Stimulated activated CD4-positive, alpha-beta T cell treated with anti-CD3 and anti-CD28 coated beads, Interleukin-4, amount 100 ng/mL, for 48 hours (primary cell): ENCODE results near the gene AGPAT4.

Experiments used
- DNase-seq, 2 donors: peaks; one replicate each; pipeline ENCODE4 v3.0.0-alpha.2; 2020; ENCODE audit warnings: low read depth in 2 of 2

The AGPAT4 gene

GRCh38 chr6:161110028-161110779, 163.7 kb downstream of the AGPAT4 start:
- no peak for DNase-seq

GRCh38 chr6:161109366-161109765, 164.5 kb downstream of the AGPAT4 start:
- DNase-seq: no peak

- no peak for DNase-seq
Measured at GRCh38 chr6:161108916-161109315, 164.9 kb downstream of the AGPAT4 start.

DNA sequence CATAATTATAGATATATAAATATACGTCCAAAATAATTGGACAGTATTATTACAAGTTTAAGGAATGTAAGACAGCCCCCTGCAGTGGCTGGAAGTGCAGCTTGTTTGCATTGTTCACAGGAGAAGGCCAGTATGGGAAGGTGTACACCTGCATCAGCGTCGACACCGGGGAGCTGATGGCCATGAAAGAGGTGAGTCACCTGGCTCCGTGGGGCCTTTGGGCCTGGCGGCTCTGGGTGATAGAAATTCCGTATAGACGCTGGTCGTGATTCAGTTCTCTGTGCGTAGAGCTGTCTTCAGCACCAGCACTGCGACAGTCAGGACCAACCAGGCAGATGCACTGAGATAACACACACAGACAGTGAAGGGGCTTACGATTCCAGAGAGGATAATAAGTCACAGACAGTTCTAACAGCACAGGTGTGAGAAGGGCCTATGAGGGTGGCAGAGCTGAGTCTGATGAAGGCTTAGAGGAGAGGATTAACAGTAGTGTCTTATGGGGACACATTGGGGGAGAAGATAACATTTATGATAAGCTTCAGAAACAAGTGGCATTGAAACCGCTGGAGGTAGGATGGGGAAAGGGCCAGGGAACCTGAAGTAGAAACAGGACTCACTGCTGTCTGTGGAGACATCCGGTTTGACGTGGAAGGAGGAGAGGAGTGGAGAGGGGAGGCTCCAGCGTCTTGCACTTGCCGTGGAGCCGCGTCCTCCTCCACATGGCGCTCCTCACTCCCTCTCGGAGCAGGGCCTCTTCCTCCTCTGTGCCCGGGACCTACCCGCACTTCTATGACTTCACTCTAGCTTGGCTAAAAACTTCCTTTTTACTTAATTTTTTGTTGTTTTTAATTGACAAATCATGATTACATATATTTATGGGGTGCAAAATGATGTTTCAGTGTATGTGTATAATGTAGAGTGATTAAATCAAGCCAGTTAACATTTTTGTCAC, 165.8 kb downstream of the AGPAT4 start:
- DNase-seq: no peak

DNA sequence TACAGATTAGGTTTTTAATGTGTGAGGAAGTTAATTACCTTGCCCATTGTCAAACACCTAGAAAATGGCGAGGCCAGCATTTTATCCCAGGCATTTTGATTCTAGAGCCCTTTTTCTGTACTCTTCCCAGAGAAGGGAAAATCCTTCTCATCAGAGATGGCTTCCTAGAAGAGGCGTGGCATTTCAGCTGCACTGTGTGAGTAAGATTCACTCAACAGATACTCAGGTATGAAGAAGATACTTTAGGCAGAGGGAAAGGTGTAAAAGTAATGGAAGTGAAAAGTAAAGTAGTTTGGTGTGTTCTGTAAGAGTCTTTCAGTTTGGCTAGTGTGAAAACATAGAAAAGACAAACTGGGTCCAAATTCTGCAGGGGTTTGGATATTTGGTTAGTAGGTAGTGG, 168.5 kb downstream of the AGPAT4 start:
- no peak for DNase-seq

DNA sequence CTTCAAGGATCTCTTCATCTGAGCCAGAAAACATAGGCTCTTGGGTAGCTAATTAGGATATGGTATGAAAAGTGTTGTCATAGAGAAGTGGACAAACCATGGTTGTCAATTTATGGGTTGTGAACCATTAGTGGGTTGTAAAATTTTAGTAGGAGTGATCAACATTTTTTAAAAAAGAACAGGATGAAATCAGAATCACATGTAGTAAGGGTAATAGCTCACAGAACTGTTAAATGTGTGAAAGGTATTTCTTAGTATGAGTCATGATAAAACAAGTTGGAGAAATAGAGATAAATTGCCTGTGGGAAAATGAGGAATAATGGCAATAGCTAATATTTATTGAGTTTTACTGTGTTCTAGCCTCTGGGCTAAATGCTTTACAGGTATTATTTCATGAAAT, 168.9 kb downstream of the AGPAT4 start:
- no peak for DNase-seq

DNA sequence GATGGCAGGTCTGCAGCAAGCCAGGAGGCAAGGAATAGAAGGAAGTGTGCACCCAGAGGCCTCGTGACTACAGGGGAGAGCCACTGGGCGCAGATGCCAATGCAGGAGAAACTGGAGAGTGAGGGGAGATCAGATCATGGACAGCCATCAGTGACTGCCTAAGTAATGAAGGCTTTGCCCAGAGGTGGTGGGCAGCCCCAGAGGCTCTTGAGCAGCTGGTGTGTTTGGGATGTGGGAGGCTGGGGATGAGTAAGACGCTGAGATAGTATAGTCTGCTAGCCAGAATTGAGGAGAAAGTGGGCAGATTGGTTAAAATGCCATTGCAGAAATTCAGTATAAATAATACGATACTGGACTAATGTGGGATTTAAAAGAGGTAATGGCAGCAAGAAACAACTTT, 170.4 kb downstream of the AGPAT4 start:
- DNase-seq: no peak

- no peak for DNase-seq
Measured at GRCh38 chr6:161101517-161101916, 172.3 kb downstream of the AGPAT4 start.

GRCh38 chr6:161100072-161100471, 173.8 kb downstream of the AGPAT4 start:
- DNase-seq: no peak

GRCh38 chr6:161095916-161096315, 177.9 kb downstream of the AGPAT4 start:
- no peak for DNase-seq

DNA sequence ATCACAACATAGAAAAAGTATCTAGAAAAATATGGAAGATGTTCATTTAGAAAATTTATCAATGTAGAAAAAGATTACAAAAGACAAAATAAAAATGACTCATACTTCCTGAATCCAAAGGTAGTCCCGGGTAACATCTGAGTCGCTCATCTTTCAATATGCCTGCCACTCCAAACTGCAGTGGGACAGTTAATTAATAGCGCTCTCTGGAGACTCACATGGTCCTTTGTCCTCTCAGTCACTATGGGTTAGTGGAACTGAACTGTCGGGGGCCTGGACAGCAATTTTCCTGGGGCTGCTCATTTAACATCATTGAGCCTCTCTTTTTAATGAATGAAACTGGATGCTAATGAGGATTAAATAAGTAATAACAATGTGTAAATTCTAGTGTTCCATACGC, 178.9 kb downstream of the AGPAT4 start:
- DNase-seq: no peak

GRCh38 chr6:161091972-161092701, 181.7 kb downstream of the AGPAT4 start:
- no peak for DNase-seq

DNA sequence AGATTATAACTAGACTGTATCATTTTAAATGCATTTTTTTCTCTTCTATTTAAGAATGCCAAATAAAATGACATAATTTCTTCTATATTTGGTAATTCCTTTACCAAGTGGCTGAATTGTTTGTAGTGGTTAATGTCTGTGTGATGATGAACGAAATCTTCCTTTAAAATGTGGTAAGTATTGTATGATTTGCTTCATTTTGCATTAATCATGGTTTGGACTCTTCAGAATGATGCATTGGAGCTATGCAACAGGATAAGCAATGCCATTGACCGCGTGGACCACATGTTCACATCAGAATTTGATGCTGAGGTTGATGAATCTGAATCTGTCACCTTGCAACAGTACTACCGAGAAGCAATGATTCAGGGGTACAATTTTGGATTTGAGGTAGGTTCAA, 182.7 kb downstream of the AGPAT4 start:
- DNase-seq: no peak

DNA sequence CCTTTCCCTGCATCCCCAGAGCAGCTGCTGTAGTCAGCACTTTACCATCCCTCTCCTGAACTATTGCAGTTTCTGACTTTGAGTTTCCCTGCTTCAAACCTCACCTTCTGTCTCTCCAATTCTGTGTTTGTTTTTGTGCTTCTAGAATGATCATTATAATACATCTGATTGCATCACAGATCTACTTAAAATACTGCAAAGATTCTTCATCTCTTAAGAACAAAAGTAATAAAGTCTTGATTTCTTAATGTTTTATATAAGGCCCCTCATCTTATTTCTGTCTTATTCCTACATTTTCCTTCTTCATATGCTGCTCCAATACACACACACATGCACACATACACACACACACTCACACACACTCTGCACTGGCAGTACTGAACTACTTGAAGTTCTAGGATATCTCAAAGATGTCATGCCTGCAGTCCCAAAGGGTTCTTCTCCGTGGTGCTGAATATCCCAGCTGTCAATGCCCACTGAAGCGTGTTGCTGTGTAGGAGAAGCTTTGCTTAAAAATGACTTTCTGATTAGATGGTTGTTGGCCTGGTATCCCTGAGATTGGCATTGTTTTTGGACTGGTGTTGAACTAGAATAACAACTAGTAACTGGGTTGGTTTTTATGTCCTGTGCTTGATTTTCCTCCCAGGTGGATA, 185.1 kb downstream of the AGPAT4 start:
- no peak for DNase-seq

GRCh38 chr6:161085246-161085645, 188.6 kb downstream of the AGPAT4 start:
- no peak for DNase-seq

GRCh38 chr6:161082215-161082614, 191.6 kb downstream of the AGPAT4 start:
- DNase-seq: no peak

DNA sequence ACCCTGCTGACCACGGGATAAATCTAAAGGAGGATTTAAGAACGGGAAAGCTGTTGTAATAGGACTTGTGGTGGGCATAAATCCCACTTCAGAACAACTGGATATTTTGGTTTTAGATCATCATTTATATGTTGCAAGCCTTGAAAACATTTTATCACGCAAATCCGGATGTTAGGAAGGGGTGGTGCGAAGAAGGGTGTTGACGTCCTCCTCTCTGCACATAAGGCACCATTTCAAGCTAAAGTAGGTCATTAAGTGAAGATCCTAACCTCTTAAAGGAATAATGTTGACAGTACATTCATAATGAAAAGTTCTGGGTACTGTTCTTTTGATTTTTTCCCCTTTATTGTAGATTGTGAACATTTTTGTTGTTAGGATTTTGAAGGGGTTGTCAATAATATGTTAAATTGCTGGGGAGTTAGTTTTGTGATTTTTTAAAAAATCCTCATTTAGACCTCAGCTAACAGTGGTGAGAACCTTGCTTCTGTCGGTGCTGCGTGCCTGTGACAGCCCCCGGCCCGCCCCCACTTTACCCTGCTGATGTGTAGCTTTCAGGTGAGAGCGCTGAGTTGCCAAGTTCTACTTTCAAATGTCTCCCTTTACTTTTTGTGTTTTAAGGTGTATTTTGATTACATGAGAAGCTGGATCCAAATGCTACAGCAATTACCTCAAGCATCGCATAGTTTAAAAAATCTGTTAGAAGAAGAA, 193.4 kb downstream of the AGPAT4 start:
- no peak for DNase-seq
